A549 (cell line): Measurements from ENCODE around the gene REC8.

Experiments used
- EP300 ChIP-seq, 2 experiments: fragments of >200 bp; sonication (Bioruptor Twin); formaldehyde crosslinking; IDR thresholded peaks; 2 replicates in 1 of 2; 3 replicates in 1 of 2; pipeline ENCODE4 v1.6.1; 2016 to 2017
- JUN ChIP-seq, 2 experiments: fragments of >200 bp; sonication (Bioruptor Twin); formaldehyde crosslinking; IDR thresholded peaks; 2 replicates in 1 of 2; 3 replicates in 1 of 2; pipeline ENCODE4 v1.6.1; 2016 to 2017
- POLR2A ChIP-seq: IDR thresholded peaks from 2 replicates; pipeline ENCODE4 v1.6.1; 2012; ENCODE audit warnings: mild to moderate bottlenecking, low read length
- TF ChIP-seq, protein P1 (sequence below): fragments of >200 bp; sonication (Bioruptor Twin); formaldehyde crosslinking; IDR thresholded peaks from 3 replicates; pipeline ENCODE4 v1.5.1; 2016

DNA sequence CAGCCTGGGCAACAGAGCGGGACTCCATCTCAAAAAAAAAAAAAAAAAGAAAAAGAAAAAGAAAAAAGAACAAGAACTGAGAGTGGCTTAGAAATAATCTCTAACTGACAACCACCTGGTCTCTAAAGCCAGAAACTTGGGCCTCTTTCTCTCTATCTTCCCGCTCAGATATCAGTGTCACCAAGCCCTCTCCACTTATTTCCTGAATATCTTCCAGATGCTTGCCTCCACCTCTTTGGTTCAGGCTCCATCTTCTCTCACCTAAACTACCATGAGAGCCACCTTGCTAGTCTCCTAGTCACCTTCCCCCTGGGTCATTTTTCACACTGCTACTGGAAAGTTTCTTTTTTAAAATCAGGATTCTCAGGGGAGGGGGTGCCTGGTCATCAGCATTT, 25.2 kb downstream of the REC8 start:
- TF ChIP-seq POLR2A (no peak), EP300 (IDR thresholded peaks at IDR 0.05) (no peak), JUN (IDR thresholded peaks at IDR 0.05) (no peak)
- TF ChIP-seq, protein P1, sequence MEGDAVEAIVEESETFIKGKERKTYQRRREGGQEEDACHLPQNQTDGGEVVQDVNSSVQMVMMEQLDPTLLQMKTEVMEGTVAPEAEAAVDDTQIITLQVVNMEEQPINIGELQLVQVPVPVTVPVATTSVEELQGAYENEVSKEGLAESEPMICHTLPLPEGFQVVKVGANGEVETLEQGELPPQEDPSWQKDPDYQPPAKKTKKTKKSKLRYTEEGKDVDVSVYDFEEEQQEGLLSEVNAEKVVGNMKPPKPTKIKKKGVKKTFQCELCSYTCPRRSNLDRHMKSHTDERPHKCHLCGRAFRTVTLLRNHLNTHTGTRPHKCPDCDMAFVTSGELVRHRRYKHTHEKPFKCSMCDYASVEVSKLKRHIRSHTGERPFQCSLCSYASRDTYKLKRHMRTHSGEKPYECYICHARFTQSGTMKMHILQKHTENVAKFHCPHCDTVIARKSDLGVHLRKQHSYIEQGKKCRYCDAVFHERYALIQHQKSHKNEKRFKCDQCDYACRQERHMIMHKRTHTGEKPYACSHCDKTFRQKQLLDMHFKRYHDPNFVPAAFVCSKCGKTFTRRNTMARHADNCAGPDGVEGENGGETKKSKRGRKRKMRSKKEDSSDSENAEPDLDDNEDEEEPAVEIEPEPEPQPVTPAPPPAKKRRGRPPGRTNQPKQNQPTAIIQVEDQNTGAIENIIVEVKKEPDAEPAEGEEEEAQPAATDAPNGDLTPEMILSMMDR = no peak
